ENCODE data around the gene RHBDL2.

GRCh38 chr1:38990738-38991637 lies 49.4 kb upstream of the RHBDL2 start, which contains the start of gene AKIRIN1:
- no peak for TF ChIP-seq CTCF (conservative IDR thresholded peaks at IDR 0.05 in 1 of 2, IDR thresholded peaks at IDR 0.05 in 1 of 2; ENCODE audit: low read depth in 1 of 2, low read length in 2 of 2)
- TF ChIP-seq EZH2 (IDR thresholded peaks at IDR 0.05; ENCODE audit: low read length, missing control alignments), result no peak
